CD4-positive, alpha-beta T cell treated with Interleukin-10 for 1 hour (primary cell): ENCODE results near the gene PSTPIP1.
A peak's percentile ranks its signal among the peaks of the same experiment; 100 is the strongest.

Experiments
- DNase-seq: peaks from one replicate; pipeline ENCODE4 v3.0.0-alpha.2; 2020

PSTPIP1 gene

DNA sequence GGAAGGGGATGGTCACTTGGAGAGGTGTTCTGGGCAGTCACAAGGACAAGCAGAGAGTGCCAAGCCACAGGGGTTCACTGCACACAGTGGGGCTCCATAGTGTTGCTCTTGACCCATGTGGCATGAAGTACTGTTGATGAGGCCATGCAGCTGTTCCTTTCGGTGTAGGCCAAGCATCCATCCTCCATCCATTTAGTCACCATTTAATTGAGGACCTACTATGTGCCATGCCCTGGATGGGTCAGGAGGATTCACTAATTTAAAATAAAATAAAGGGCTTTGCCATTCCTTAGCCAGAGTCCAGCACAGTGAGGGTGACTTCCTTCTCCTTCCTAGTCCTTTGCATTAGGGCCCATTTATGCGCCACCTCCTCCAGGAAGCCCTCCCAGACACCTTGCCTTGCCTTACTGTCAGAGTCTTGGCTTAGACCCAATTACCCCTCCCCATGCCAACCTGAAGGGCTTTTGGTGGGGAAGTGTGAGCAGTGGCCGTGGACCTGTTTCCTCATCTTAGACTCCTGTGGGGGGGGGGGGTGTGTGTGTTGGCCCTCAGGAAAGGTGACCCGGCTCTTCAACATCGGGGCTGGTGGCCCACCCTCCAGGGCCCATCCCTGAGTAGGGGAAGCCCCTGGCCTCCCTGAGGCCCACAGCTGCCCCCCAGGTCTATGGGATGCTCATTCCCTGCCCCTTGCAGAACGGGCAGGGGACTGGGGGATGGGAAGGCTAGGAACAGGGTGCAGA is 25.6 kb downstream of the PSTPIP1 start:
- DNase-seq = no peak

- no peak for DNase-seq
Measured at GRCh38 chr15:77021088-77021481, 26.2 kb downstream of the PSTPIP1 start.

GRCh38 chr15:77021803-77022381 is 27.0 kb downstream of the PSTPIP1 start:
- DNase-seq = peak; percentile 60

DNA sequence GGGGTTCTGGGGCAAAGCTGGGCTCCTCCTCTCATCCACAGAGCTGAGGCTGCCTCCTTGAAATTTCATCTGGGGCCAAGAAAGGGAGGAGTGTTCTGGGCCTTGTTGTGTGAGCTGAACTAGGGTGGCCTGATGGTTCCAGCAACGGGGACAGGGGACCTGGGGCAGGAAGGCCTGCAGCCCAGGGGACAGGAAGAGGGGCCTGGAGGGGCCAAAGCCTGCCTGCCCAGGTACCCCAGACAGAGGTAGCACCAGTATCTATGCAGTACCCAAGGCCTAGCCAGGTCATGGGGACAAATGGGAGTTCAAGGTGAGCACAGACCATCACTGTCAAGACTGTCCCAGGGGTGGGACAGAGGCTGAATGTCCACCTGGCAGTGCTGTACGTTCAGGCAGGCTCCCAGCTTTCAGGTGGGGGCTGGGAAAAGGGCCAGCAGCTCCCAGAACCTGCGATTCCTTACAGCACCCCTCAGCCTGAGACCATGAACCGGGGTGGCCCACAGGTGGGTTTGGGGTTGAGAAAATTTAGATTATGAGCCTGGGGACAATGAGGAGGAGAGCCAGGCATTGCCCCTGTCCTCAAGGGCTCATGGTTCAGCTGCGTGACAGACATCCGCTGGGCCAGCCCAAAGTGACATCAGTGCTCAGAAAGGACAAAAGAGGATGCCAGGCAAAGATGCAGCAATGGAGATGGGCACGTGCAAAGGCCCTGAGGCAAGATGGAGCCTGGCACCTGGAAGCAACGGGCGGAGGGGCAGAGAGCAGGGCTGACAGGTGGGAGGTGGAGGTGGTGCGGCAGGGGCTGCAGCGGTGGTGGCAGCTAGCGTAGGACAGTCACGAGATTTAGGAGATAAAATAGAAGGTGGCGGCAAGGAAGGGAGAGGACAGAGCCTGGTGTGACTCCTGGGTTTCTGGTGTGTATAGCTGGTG is 28.0 kb downstream of the PSTPIP1 start:
- no peak for DNase-seq

- DNase-seq = peak; percentile 20
Measured at GRCh38 chr15:77023576-77024272, 28.8 kb downstream of the PSTPIP1 start.

GRCh38 chr15:77024273-77025082 is 29.6 kb downstream of the PSTPIP1 start:
- peak; percentile 70 for DNase-seq

- no peak for DNase-seq
Measured at GRCh38 chr15:77025083-77025901, 30.4 kb downstream of the PSTPIP1 start.

DNA sequence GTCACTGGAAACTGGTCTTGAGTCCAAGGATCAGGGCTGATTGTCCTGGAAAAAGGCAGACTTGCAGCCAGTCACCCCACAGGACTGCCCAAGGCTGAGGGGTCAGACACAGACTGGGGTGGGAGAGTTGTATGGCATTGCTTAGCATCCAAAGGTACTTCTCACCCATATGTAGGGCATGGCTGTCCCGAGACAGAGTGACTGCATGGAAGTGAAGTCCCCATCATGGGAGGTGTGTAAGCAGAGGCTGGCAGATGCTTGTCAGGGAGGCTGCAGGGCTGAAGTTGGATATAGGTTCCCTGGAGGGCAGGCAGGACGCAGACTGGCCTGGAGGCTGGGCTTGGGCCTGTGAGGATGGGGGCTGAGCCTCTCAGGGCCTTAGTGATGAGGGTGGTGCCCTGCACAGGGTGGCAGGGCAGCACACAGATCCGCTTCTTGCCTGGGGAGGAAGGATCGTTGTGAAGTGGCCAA is 31.1 kb downstream of the PSTPIP1 start:
- no peak for DNase-seq

DNA sequence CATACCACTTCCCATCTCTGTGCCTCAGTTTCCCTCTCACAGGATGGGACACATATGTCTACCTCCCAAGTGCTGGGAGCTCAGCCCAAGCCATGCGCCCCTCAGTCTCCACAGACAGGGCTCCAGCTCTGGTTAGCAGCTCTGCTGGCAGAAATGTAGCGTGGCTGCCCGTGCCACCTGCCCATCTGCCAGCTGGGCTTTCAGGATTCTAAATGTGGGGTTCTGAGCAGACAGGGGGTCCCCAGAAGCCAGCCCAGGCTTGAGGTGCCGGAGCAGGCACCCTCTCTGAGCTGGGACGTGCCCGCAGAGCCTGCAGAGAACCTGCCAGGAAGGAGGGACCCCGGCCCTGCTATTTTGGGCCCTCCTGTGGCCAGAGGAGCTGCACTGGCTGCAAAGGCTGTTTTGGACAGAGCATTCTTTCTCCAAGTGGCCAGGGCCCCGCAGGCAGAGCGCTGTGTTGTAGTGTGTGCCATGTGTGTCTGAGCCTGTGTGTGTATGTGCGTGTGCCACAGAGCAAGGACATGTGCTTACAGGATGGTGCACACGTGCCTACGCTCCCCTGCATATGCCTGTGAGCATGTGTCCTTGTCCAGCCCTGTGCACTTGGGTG is 31.7 kb downstream of the PSTPIP1 start:
- DNase-seq = no peak

- no peak for DNase-seq
Measured at GRCh38 chr15:77027111-77027696, 32.3 kb downstream of the PSTPIP1 start.

DNA sequence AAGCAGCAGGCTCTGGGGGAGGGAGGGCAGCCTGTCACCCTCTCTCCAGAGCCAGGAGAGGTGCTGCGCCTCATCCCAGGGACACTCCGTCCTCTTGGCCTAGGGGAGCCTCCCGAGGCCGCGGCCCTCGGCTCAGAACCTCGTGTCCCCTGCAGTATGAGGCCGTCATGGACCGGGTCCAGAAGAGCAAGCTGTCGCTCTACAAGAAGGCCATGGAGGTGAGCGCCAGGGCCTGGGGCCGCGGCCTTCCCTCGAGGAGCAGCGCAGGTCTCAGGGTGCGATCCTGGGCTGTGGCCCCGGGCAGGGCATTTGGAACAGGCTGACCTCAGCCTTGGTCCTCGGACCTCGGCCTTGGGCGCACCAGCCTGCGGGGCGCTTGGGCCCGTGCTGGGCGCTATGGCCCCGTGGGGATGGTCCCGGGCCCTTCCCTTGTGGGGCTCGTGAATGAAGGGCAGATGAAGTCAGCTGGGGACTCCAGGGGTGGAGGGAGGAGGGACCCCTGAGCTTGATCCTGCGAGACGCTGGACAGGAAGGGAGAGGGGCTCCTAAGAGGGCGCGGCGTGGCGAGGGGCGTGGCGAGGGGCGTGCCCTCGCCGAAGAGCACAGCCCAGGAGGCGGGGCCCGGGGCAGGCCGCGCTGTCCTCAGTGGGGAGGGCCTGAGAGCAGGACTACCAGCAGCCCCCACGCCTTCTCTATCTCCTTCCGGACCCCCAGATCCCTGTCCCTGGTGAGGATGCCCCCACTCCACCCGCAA is 32.9 kb downstream of the PSTPIP1 start:
- DNase-seq = no peak

GRCh38 chr15:77028451-77029165 is 33.7 kb downstream of the PSTPIP1 start:
- no peak for DNase-seq

DNA sequence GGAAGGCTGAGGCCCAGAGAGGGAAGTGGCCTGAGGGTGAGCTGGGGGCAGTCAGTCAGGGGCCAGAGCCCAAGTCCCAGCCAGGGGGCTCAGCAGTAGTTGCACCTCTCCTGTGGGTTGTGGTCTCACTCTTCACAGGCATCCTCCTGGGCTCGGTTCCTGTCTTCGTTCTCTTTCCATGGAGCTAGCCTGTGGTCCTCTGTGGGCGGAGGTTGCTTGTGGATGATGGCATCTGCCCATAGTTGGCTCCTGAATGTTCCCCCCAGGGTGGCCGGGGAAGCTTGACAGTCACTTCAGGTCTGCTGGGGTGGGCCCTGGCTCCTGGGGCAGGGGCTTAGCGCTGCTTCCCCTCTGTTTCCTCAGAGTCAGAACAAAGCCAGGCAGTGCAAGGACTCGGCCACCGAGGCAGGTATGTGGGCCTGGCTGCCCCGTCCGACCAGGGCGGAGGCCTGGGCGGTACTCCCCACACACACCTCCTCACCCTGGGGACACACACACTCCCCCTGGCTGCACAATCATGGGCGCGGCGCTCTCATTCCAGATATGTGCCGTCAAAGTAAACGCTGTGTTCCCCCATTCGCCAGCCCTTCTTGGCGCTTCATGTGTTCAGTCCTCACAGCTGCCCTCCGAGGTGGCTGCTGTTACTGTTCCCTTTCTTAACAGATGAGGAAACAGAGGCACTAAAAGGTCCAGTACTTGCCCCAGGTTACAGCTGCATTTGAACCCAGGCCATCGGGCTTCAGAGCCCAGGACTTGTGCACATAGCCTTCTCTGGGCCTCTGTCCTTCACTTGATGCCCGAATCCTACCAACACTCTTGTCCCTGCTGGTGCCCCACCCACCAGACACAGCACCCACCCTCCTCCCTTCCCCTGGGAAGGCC is 34.5 kb downstream of the PSTPIP1 start:
- DNase-seq = no peak

GRCh38 chr15:77030048-77030927 is 35.4 kb downstream of the PSTPIP1 start:
- no peak for DNase-seq

- DNase-seq = no peak
Measured at GRCh38 chr15:77030928-77031375, 36.0 kb downstream of the PSTPIP1 start.

DNA sequence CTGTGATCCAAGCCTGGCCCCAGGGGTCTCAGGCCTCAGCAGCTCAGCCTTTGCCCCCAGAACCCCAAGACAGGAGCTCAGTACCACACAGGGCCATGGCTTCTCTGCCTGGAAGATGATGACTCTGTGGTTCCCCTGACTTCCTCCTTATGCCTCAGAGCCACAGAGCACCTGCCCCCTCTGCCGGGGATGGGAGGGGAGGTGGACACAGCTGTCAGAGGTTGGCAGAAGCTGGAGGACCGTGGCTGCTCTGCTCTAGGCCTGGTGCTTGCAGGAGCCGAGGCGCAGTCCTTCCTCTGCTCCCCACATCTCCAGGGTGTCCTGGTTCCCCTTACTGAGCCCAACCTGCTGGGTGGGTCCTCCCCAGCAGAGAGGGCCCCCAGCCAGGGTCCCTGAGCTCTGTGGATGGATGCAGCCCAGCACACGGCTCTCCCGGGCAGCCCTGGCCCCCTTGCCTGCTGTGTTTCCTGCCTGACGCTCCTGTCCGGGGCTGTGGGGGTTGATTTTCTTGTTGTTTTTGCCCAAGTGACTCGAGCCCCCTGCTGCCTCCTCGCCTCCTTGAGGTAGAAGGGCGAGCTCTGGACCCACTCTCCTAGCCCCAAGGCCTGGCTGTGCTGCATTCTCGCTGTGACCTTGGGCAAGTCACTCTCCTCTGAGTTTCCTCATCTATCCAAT is 36.6 kb downstream of the PSTPIP1 start:
- no peak for DNase-seq
